Mucosa of rectum (tissue), 2 donors: Measurements from ENCODE around the gene TECPR1.
A peak's percentile ranks its signal among the peaks of the same experiment; 100 is the strongest.

Experiments
- H3K27ac ChIP-seq, 2 donors: one replicate each; pipeline ENCODE4 v1.7.0; 2013; ENCODE audit warnings: inconsistent platforms in 2 of 2, low read depth in 2 of 2, low read length in 2 of 2
- H3K27me3 ChIP-seq, 2 donors: one replicate each; pipeline ENCODE4 v1.7.0; 2013; ENCODE audit warnings: low read length in 2 of 2; ENCODE audit not compliant: control insufficient read depth in 2 of 2, insufficient read depth in 2 of 2
- H3K36me3 ChIP-seq, 2 donors: one replicate each; pipeline ENCODE4 v1.7.0; 2013; ENCODE audit warnings: low read length in 2 of 2; ENCODE audit not compliant: control insufficient read depth in 2 of 2, insufficient read depth in 2 of 2
- H3K4me1 ChIP-seq, 2 donors: one replicate each; pipeline ENCODE4 v1.7.0; 2013; ENCODE audit warnings: low read length in 2 of 2, mild to moderate bottlenecking in 1 of 2; ENCODE audit not compliant: control insufficient read depth in 2 of 2, insufficient read depth in 2 of 2
- H3K4me3 ChIP-seq, 2 donors: one replicate each; pipeline ENCODE4 v1.7.0; 2013; ENCODE audit warnings: low read length in 2 of 2
- H3K9ac ChIP-seq, 2 donors: one replicate each; pipeline ENCODE4 v1.7.0; 2013; ENCODE audit warnings: low read length in 2 of 2, low read depth in 1 of 2, mild to moderate bottlenecking in 1 of 2
- H3K9me3 ChIP-seq, 2 donors: one replicate each; pipeline ENCODE4 v1.7.0; 2013; ENCODE audit warnings: low read length in 2 of 2; ENCODE audit not compliant: control insufficient read depth in 2 of 2
- donor health status: healthy.
- donor health status: Normal muscosa, but diverticular disease.

TECPR1 gene

DNA sequence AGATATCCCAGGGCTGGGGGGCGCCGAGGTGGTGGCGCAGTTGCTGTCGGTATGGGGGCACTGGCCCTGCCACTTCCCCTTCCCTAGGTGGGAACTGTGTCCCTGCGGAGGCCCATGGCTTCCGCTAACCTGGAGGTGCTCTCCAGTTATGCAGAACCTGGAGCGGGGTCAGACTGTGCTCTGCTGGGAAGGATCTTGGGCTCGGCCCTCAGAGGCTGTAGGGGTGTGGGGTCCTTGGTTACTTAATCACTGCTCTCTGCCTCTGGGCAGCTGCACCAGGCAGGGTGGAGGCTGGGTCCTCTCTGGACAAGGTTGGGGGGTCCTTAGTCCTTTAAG, 31.8 kb upstream of the TECPR1 start:
- peaks cover 60 to 73% of the 10 kb centered on the region in 2 donors for H3K4me1 ChIP-seq
- H3K27ac ChIP-seq: peak overlapping the region; percentile 94 to 95
- H3K4me3 ChIP-seq: peak overlapping the region; percentile 79 to 86
- peaks cover 0 to 4% of the 10 kb centered on the region in 2 donors for H3K36me3 ChIP-seq
- peak overlapping the region; percentile 63 to 88 for H3K9ac ChIP-seq
- no peaks in the 10 kb centered on the region for H3K9me3 ChIP-seq
- H3K27me3 ChIP-seq: no peaks in the 10 kb centered on the region

DNA sequence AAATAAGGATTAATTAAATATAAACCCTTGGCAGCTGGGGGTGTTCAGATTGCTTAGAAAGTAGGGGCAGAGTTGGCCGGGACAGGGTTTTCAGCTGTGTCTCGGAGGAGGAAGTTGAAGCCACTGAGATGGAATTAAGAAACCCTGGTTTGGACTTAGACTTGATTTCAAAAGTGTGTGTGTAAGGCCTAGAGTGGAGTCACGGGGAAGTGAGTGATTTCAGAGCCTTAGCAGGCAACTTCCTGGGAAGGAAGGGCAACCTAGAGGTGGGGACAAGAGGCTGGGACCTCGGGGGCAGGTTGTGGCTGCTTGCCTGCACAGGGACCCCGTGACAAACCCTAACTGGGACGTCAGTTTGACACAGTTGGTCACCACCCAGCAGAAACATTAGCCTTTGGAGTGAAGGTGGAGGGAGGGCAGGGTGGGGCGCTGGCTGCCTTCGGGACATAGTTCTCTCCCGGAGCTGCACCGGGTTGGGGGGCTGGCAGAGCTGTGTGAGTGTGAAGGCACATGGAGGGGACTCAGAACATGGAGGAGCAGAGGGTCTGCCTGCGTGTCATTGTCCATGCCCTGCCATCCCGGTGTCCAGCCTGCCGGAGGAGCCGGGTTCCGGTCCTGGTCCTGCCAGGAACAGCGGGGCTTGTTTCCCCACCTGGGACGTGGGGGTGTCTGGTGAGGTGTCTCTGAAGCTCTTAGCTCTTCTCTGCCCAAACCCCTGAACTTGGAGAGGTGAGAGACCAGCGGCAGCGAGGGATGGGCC, 31.3 kb upstream of the TECPR1 start:
- no peaks in the 10 kb centered on the region for H3K27me3 ChIP-seq
- peaks cover 0 to 4% of the 10 kb centered on the region in 2 donors for H3K36me3 ChIP-seq
- peaks cover 58 to 76% of the 10 kb centered on the region in 2 donors for H3K4me1 ChIP-seq
- H3K27ac ChIP-seq: peak overlapping the region; percentile 94 to 95
- peak overlapping the region; percentile 88 to 89 for H3K9ac ChIP-seq
- H3K4me3 ChIP-seq: peak overlapping the region; percentile 79 to 86
- no peaks in the 10 kb centered on the region for H3K9me3 ChIP-seq

DNA sequence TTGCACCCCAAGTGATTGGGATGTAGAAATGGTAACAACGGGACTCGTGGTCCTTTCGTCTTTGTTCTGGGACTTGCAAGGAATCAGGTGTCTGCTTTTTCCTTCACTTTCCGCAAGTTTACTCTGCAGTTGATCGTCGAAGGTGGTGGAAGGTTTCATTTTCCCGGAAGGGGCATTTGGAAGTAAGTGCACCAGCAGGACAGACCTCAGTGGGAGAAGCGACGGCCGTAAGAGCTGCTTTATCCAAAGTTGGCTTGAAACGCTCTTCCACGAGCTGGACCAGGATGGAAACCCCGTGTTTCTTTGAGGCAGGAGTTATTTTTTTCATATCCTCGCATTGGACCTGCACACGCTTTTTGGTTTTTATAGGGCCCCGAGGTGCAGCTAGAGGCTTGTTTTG, 30.7 kb upstream of the TECPR1 start:
- peaks cover 0 to 4% of the 10 kb centered on the region in 2 donors for H3K36me3 ChIP-seq
- H3K9ac ChIP-seq: peak overlapping the region; percentile 88 to 89
- peak overlapping the region; percentile 94 to 95 for H3K27ac ChIP-seq
- no peaks in the 10 kb centered on the region for H3K9me3 ChIP-seq
- H3K27me3 ChIP-seq: no peaks in the 10 kb centered on the region
- H3K4me1 ChIP-seq: peaks cover 52 to 70% of the 10 kb centered on the region in 2 donors
- peak overlapping the region; percentile 79 to 86 for H3K4me3 ChIP-seq

DNA sequence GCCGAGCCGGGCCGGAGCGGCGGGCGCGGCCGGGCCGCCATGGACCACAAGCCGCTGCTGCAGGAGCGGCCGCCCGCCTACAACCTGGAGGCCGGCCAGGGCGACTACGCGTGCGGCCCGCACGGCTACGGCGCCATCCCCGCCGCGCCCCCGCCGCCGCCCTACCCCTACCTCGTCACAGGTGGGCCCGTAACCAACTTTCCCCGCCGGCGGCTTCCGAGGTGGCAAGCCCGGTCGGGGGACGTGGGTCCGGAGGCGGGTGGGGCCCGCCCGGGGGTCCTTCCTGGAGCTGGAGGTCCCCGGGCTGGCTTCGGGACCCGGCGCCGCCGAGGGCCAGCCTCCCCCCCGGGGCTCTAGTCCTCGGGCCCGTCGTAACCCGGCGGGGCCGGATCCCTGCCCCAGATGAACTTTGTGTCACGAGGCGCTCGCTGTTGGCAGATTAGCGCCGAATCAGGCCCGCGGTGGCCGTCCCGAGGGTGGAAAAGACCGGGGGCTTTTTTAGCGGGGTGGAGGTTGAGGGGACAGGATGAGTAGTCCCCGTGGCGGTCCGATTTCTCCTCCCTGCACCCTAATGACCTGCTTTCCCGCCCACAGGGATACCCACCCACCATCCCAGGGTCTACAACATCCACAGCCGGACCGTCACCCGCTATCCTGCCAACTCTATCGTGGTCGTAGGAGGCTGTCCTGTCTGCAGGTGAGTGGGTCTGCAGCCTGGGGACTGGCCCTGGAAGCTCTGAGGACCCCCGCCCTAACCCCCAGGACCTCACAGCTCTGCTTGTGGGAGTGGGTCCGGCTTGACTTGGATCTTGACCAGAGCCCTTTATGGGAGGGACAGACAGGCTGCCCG, 29.9 kb upstream of the TECPR1 start:
- Histone ChIP-seq H3K4me1 (peaks cover 45 to 63% of the 10 kb centered on the region in 2 donors), H3K4me3 (peak overlapping the region; percentile 79 to 86), H3K27ac (peak overlapping the region; percentile 94 to 95)

DNA sequence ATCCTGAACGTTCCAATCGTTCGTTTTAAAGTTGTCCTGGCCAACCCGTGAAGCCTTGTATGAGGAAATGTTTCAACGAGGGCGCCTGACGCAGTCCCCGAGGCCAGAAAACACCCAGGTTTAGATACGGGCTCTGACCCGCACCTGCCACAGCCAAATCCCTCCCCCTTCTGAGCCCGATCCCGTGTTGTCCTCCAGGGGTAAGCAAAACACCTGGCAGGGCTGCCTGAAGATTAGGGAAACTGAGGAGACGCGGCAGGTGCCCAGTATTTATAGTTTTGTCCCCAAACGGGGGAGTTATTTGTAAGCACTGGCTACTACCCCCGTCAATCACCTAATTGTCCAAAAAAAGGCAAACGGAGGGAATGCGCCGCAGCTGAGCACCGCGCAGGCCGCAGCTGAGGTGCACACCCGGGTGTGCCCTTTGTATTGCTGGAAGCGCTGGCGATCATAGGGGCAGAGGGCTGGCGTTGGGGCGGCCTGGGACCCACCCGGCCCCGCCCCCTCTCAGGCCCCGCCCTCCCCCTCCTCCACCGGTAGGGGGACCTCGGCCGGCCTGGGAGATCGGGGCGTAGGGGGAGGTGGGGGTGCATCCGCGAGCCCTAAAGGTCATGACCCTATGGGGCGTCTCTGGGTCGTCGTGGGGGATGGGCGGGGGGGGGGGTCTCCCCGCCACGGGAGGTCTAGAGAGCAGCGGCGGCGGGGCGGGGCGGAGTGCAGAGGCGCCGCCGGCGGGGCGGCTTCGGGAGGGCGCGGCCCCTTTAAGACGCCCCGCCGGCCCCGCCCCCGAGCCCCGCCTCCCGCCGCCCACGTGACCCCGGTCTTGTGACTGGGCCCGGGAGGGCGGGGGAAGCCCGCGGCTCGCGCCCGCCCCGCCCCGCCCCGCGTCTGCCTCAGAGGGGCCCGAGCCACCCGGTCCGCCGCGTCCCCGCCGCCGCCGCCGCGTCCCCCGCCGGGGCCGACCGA, 29.0 kb upstream of the TECPR1 start, which contains the start of gene BRI3:
Gene BRI3, plus strand, starts transcription at position 896 of the 966 bp plus-strand sequence. CDS start 110 bp downstream, outside the sequence.
- peak within 1 kb of the TSS; percentile 79 to 86 for H3K4me3 ChIP-seq
- H3K9ac ChIP-seq: peak within 1 kb of the TSS; percentile 88 to 93
- no peaks in the 10 kb centered on the region for H3K36me3 ChIP-seq
- no peaks in the 10 kb centered on the region for H3K27me3 ChIP-seq
- no peaks in the 10 kb centered on the region for H3K9me3 ChIP-seq
- peaks cover 37 to 54% of the 10 kb centered on the region in 2 donors for H3K4me1 ChIP-seq
- peak within 1 kb of the TSS; percentile 95 to 97 for H3K27ac ChIP-seq

More for the DNA sequence above, 29.9 kb upstream of the TECPR1 start:
- H3K9ac ChIP-seq: peak overlapping the region; percentile 88 to 89
- H3K9me3 ChIP-seq: no peaks in the 10 kb centered on the region
- no peaks in the 10 kb centered on the region for H3K27me3 ChIP-seq
- H3K36me3 ChIP-seq: peaks cover 0 to 4% of the 10 kb centered on the region in 2 donors

DNA sequence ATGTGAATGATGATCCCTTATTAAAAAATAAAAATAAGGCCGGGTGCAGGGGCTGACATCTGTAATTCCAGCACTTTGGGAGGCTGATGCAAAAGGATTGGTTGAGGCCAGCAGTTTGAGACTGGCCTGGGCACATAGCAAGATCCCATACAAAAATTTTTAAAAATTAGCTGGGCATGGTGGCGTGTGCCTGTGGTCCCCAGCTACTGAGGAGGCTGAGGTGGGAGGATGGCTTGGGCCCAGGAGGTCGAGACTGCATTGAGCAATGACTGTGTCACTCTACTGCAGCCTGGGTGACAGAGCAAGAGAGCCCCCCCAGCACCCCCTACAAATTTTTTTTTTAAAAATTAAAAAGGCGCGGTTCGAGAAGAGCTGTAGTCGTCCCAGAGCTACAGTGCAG, 28.3 kb upstream of the TECPR1 start:
- peak overlapping the region; percentile 85 to 93 for H3K9ac ChIP-seq
- H3K27ac ChIP-seq: peak overlapping the region; percentile 93 to 97
- no peaks in the 10 kb centered on the region for H3K9me3 ChIP-seq
- no peaks in the 10 kb centered on the region for H3K36me3 ChIP-seq
- H3K4me3 ChIP-seq: peak overlapping the region; percentile 71 to 83
- peaks cover 29 to 46% of the 10 kb centered on the region in 2 donors for H3K4me1 ChIP-seq
- no peaks in the 10 kb centered on the region for H3K27me3 ChIP-seq

DNA sequence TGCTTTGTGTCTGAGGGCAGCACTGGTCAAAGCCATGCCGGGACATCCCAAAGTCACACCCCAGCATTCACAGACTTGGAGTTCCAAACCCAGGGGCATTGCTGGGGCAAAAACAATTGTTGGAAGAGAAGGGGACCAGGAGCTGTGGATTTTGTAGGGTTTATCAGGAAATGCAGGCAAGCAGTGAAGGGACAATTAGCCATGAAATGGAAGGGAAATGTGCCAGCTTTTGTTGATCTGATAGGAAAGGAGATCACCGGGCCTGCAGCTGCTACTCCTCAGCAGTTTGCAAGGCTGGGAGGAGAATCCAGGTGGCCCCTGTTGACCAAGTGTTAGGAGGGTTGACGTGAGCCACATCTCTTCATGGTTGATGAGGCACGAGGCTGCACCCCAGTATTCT, 26.9 kb upstream of the TECPR1 start:
- no peak overlapping the region for H3K9ac ChIP-seq

DNA sequence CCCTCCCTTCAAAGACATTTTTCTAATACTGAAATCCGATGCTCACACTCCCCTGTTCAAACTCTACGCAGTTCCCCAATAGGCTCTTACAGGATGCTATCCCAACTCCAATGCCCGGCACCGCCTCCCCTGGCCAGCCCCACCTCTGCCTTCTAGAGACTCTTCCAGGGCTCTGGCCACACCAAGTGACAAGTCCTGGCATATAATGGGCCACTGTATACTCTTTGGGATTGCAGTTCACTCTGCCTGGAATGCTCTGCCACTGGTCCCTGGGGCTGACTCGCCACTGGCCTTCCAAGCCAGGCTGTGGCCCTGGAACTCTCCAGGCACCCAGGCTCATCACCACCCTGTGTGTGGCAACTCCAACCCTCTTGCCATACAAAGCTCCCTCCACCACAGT, 26.4 kb upstream of the TECPR1 start:
- Histone ChIP-seq H3K4me3 (no peak overlapping the region), H3K9me3 (no peaks in the 10 kb centered on the region), H3K27me3 (no peaks in the 10 kb centered on the region), H3K9ac (no peak overlapping the region), H3K4me1 (peaks cover 12 to 27% of the 10 kb centered on the region in 2 donors), H3K36me3 (no peaks in the 10 kb centered on the region), H3K27ac (no peak overlapping the region)

More for the DNA sequence above, 26.9 kb upstream of the TECPR1 start:
- Histone ChIP-seq H3K9me3 (no peaks in the 10 kb centered on the region), H3K4me1 (peaks cover 17 to 33% of the 10 kb centered on the region in 2 donors), H3K27me3 (no peaks in the 10 kb centered on the region), H3K4me3 (no peak overlapping the region), H3K36me3 (no peaks in the 10 kb centered on the region), H3K27ac (no peak overlapping the region)

DNA sequence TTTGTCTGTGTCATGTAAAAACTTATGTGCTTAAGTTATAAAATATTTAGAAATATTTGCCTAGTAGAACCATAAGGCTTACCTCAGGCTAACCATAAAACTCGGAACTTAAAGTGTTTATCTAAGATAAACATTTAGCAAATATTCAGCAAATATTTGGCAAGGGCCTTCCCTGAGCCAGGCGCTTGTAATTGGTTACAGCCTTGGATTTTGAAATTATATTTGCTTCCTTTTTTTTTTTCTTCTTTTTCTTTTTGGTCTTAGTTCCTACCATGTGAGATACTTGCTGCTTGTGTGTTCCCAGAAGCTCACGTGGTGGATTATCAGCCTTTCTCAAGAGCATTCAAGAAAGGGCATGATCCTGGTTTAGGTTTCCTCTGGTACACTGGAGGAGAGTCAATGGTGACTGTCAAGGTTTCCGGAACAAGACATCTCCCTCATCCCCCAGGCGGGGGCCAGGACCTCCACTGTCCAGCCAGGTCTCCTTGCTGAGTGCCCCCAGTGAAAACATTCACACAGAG, 24.3 kb upstream of the TECPR1 start:
- Histone ChIP-seq H3K27ac (peak overlapping the region; percentile 5 to 59), H3K4me1 (peaks cover 4 to 14% of the 10 kb centered on the region in 2 donors), H3K36me3 (no peaks in the 10 kb centered on the region), H3K27me3 (no peaks in the 10 kb centered on the region), H3K9ac (no peak overlapping the region), H3K9me3 (no peaks in the 10 kb centered on the region), H3K4me3 (no peak overlapping the region)
